GM12878 (cell line): ENCODE results near the gene MYRF. TPM values are rescaled to one million over a fixed set of nuclear protein-coding genes. Genes with fewer than 3 reads are reported as not detected.

Experiments used
- BACH1 ChIP-seq: fragments of 450-650 bp; IDR thresholded peaks from 2 replicates; pipeline ENCODE4 v1.6.1; 2017; ENCODE audit warnings: mild to moderate bottlenecking, borderline replicate concordance
- BCL11A ChIP-seq: IDR thresholded peaks from 2 replicates; pipeline ENCODE4 v1.6.1; 2011; ENCODE audit warnings: low read depth, low read length
- CBFB ChIP-seq: IDR thresholded peaks from 2 replicates; pipeline ENCODE4 v1.6.1; 2016; ENCODE audit warnings: antibody characterized with exemption, low read depth
- CBX5 ChIP-seq: sonication (generic); IDR thresholded peaks from 2 replicates; pipeline ENCODE4 v1.6.1; 2016; ENCODE audit warnings: low read depth, moderate library complexity, mild to moderate bottlenecking, inconsistent platforms
- CHD1 ChIP-seq: IDR thresholded peaks from 2 replicates; pipeline ENCODE4 v1.6.1; 2012; ENCODE audit warnings: low read depth, low read length, improper control_type of control experiment
- CHD2 ChIP-seq: IDR thresholded peaks from 2 replicates; pipeline ENCODE4 v1.6.1; 2011; ENCODE audit warnings: low read depth, low read length, improper control_type of control experiment, borderline replicate concordance
- CREB1 ChIP-seq: IDR thresholded peaks from 2 replicates; pipeline ENCODE4 v1.6.1; 2012; ENCODE audit warnings: low read depth, mild to moderate bottlenecking, inconsistent platforms
- CREM ChIP-seq: IDR thresholded peaks from 2 replicates; pipeline ENCODE4 v1.6.1; 2014; ENCODE audit warnings: antibody characterized with exemption, low read depth
- EGR1 ChIP-seq, 2 experiments: IDR thresholded peaks; 1 replicate in 1 of 2; 2 replicates in 1 of 2; pipeline ENCODE4 v1.6.1; 2011 to 2012; ENCODE audit warnings: low read depth in 2 of 2, low read length in 2 of 2, borderline replicate concordance in 1 of 2, mild to moderate bottlenecking in 1 of 2, moderate library complexity in 1 of 2
- EZH2 ChIP-seq: IDR thresholded peaks from 2 replicates; pipeline ENCODE4 v1.6.1; 2012; ENCODE audit warnings: low read depth, mild to moderate bottlenecking, control low read depth, inconsistent platforms, low read length, borderline replicate concordance; ENCODE audit not compliant: control insufficient read depth
- HDGF ChIP-seq: fragments of 450-650 bp; IDR thresholded peaks from 2 replicates; pipeline ENCODE4 v1.6.1; 2016; ENCODE audit warnings: antibody characterized with exemption
- IKZF1 ChIP-seq: fragments of 450-650 bp; conservative IDR thresholded peaks from 2 replicates; pipeline ENCODE4 v1.6.1; 2017; ENCODE audit warnings: antibody characterized with exemption, mild to moderate bottlenecking
- JUND ChIP-seq: IDR thresholded peaks from 2 replicates; pipeline ENCODE4 v1.6.1; 2012; ENCODE audit warnings: low read depth, mild to moderate bottlenecking, low read length, improper control_type of control experiment, moderate library complexity
- MYC ChIP-seq: IDR thresholded peaks from 2 replicates; pipeline ENCODE4 v1.6.1; 2011; ENCODE audit warnings: mild to moderate bottlenecking, low read length, moderate library complexity, inconsistent platforms; ENCODE audit not compliant: insufficient read depth, insufficient replicate concordance, insufficient read length, severe bottlenecking
- NR2C2 ChIP-seq: IDR thresholded peaks from 2 replicates; pipeline ENCODE4 v1.6.1; 2011; ENCODE audit warnings: borderline replicate concordance, low read depth; ENCODE audit not compliant: control insufficient read depth, insufficient read length
- PAX5 ChIP-seq: IDR thresholded peaks from 2 replicates; pipeline ENCODE4 v1.6.1; 2011; ENCODE audit warnings: low read depth, low read length, borderline replicate concordance
- RAD21 ChIP-seq: IDR thresholded peaks from 2 replicates; pipeline ENCODE4 v1.6.1; 2011; ENCODE audit warnings: mild to moderate bottlenecking, low read depth, low read length, moderate library complexity; ENCODE audit not compliant: insufficient read depth
- RCOR1 ChIP-seq: conservative IDR thresholded peaks from 2 replicates; pipeline ENCODE4 v1.6.1; 2012; ENCODE audit warnings: low read depth, low read length, improper control_type of control experiment
- SIX5 ChIP-seq: IDR thresholded peaks from 2 replicates; pipeline ENCODE4 v1.6.1; 2011; ENCODE audit warnings: mild to moderate bottlenecking, low read depth, low read length, moderate library complexity; ENCODE audit not compliant: severe bottlenecking
- SMC3 ChIP-seq: IDR thresholded peaks from 2 replicates; pipeline ENCODE4 v1.6.1; 2011; ENCODE audit warnings: low read length, improper control_type of control experiment, borderline replicate concordance
- SREBF2 ChIP-seq: IDR thresholded peaks from 2 replicates; pipeline ENCODE4 v1.6.1; 2012; ENCODE audit warnings: mild to moderate bottlenecking, low read length
- TCF3 ChIP-seq: IDR thresholded peaks from 2 replicates; pipeline ENCODE4 v1.6.1; 2012; ENCODE audit warnings: low read depth, mild to moderate bottlenecking, low read length, borderline replicate concordance; ENCODE audit not compliant: insufficient read depth
- YY1 ChIP-seq: IDR thresholded peaks from 2 replicates; pipeline ENCODE4 v1.6.1; 2011; ENCODE audit warnings: low read depth, mild to moderate bottlenecking, low read length
- ZNF217 ChIP-seq: fragments of 450-650 bp; IDR thresholded peaks from 2 replicates; pipeline ENCODE4 v1.6.1; 2017; ENCODE audit warnings: antibody characterized with exemption, mild to moderate bottlenecking
- ZSCAN29 ChIP-seq: fragments of 450-650 bp; IDR thresholded peaks from 2 replicates; pipeline ENCODE4 v1.6.1; 2017; ENCODE audit warnings: mild to moderate bottlenecking, moderate library complexity
- polyA plus RNA-seq, 11 experiments: library from polyadenylated mRNA; depleted of rRNA in 4 of 11; unstranded in 6 of 11; stranded (reverse) in 5 of 11; fragments of >200 nt; fragmentation: Nextera tagmentation in 4 of 11; fragmentation: Illumina TruSeq in 1 of 11; extraction: Ambion mirVana in 4 of 11; extraction: Trizol in 1 of 11; gene quantifications; 1 replicate in 1 of 11; 2 replicates in 10 of 11; pipeline versions ENCODE4 v1.2.1 to v1.2.3, GENCODE V29; 2011 to 2016; ENCODE audit warnings: inconsistent platforms in 2 of 11, missing spikeins in 2 of 11, low read depth in 1 of 11
- total RNA-seq, 4 experiments: library from RNA; depleted of rRNA in 3 of 4; stranded (reverse); fragments of >200 nt in 3 of 4; fragmentation: Illumina TruSeq in 1 of 4; extraction: Trizol in 1 of 4; gene quantifications; 2 replicates each; pipeline versions ENCODE4 v1.2.1 to v1.2.3, GENCODE V29; 2013 to 2021
- TF ChIP-seq, protein P1 (sequence below): fragments of 450-650 bp; IDR thresholded peaks from 2 replicates; pipeline ENCODE4 v1.6.1; 2017; ENCODE audit warnings: mild to moderate bottlenecking, moderate library complexity
- TF ChIP-seq, protein P2 (sequence below): IDR thresholded peaks from 2 replicates; pipeline ENCODE4 v1.6.1; 2012; ENCODE audit warnings: low read depth, low read length, improper control_type of control experiment

Gene MYRF
- total and polyA plus RNA-seq, 10 of the 15 experiments (the other 5 are each of a cell fraction or from before 2014, with no cell fraction given) = 0.27 to 15.6 (median 0.89) TPM

DNA sequence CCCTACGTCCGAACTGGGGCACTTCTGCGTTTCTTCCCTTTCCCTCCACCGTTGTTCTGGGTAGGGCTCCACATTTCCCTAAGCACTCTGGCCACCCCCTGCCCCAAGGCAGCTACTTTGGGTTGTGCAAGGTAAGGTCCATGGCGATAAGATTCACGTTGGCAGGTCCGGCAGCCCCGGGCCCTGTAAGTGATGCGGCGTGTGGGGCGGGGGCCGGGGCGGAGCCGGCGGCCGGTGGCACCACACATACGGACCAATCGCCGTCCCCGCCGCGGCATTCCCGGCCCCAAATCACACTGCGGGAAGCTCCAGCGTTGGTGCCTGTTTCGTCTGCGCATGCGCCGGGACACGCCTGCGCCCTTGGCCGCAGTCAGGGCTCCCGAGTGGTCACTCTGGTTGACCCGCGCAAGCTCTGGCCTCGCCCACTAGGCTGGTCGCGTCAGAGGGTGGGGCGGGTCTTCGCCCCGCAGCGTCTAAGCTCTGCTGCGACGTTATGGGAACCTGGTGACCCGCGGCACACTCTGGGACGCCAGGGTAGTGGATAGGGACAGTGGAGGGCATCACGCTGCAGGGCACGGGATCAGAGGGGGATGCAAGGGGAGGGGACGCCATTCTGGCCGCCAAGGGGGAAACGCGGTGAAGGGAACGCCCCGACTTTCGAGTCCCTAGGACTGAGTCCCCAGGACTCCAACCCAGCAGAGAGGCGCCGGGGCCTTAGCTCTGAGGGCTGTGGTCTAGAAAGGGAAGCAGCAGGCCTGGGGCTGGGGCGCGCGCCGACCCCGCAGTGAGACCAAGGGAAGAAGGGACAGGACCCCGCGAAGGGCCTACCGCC is 62.7 kb downstream of the MYRF start (continued):
- TF ChIP-seq, protein P1, sequence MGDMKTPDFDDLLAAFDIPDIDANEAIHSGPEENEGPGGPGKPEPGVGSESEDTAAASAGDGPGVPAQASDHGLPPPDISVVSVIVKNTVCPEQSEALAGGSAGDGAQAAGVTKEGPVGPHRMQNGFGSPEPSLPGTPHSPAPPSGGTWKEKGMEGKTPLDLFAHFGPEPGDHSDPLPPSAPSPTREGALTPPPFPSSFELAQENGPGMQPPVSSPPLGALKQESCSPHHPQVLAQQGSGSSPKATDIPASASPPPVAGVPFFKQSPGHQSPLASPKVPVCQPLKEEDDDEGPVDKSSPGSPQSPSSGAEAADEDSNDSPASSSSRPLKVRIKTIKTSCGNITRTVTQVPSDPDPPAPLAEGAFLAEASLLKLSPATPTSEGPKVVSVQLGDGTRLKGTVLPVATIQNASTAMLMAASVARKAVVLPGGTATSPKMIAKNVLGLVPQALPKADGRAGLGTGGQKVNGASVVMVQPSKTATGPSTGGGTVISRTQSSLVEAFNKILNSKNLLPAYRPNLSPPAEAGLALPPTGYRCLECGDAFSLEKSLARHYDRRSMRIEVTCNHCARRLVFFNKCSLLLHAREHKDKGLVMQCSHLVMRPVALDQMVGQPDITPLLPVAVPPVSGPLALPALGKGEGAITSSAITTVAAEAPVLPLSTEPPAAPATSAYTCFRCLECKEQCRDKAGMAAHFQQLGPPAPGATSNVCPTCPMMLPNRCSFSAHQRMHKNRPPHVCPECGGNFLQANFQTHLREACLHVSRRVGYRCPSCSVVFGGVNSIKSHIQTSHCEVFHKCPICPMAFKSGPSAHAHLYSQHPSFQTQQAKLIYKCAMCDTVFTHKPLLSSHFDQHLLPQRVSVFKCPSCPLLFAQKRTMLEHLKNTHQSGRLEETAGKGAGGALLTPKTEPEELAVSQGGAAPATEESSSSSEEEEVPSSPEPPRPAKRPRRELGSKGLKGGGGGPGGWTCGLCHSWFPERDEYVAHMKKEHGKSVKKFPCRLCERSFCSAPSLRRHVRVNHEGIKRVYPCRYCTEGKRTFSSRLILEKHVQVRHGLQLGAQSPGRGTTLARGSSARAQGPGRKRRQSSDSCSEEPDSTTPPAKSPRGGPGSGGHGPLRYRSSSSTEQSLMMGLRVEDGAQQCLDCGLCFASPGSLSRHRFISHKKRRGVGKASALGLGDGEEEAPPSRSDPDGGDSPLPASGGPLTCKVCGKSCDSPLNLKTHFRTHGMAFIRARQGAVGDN = peak; percentile 67; the same call in 1 of the 2 replicates
- TF ChIP-seq JUND (no peak), RCOR1 (no peak), MYC (no peak), ZNF217 (no peak), NR2C2 (no peak), SMC3 (no peak), HDGF (peak; percentile 83; the same call in 1 of the 2 replicates), BCL11A (no peak), EGR1 (IDR thresholded peaks at IDR 0.05; ENCODE audit: borderline replicate concordance in 1 of 2, low read depth in 2 of 2, low read length in 2 of 2) (no peak), CHD1 (no peak; the same call in 1 of the 2 replicates), CBX5 (no peak), TCF3 (no peak), ZSCAN29 (no peak), CREB1 (0 out of 2 replicates have a peak, but pooled peaks have one; percentile 24), SIX5 (no peak), CHD2 (0 out of 2 replicates have a peak, but pooled peaks have one; percentile 22), SREBF2 (peak; percentile 50; the same call in 1 of the 2 replicates), EZH2 (no peak), BACH1 (0 out of 2 replicates have a peak, but pooled peaks have one; percentile 13), IKZF1 (peak; percentile 86), CBFB (no peak), RAD21 (no peak), CREM (0 out of 2 replicates have a peak, but pooled peaks have one; percentile 33), YY1 (no peak), PAX5 (0 out of 2 replicates have a peak, but pooled peaks have one; percentile 31)
- TF ChIP-seq, protein P2, sequence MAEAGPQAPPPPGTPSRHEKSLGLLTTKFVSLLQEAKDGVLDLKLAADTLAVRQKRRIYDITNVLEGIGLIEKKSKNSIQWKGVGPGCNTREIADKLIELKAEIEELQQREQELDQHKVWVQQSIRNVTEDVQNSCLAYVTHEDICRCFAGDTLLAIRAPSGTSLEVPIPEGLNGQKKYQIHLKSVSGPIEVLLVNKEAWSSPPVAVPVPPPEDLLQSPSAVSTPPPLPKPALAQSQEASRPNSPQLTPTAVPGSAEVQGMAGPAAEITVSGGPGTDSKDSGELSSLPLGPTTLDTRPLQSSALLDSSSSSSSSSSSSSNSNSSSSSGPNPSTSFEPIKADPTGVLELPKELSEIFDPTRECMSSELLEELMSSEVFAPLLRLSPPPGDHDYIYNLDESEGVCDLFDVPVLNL = no peak
